IMR-90 (cell line): ENCODE results near the gene HCN2. TPM values are rescaled to one million over a fixed set of nuclear protein-coding genes. Genes with fewer than 3 reads are reported as not detected.

Experiments
- ATAC-seq: fragments of 200-7000 bp; cut with Tn5 transposase; 2 replicates; pipeline ENCODE4 v1.9.1; 2020; ENCODE audit warnings: low read depth, mild to moderate bottlenecking, moderate library complexity
- BruUV-seq: library from RNA; stranded (reverse); fragments of 400-500 nt; replicated peaks from 2 replicates; lab custom pipeline; 2021; lab: Mats Ljungman, UMichigan
- CTCF ChIA-PET: fragments of 300-600 bp; formaldehyde crosslinking; extraction: SDS; loops from one replicate; lab custom pipeline; 2021; ENCODE audit warnings: antibody characterized with exemption; lab: Yijun Ruan, JAX
- POLR2A ChIA-PET: fragments of 300-600 bp; sonication (Branson Sonifier 250); formaldehyde crosslinking; loops from one replicate; lab custom pipeline; 2022; ENCODE audit warnings: antibody characterized with exemption; ENCODE audit not compliant: unreplicated experiment; lab: Charles Lee
- DNase-seq: peaks from one replicate; pipeline ENCODE4 v3.0.0; 2013
- H2AFZ ChIP-seq: replicated peaks from 2 replicates; pipeline ENCODE3; 2013; ENCODE audit warnings: low read length, mild to moderate bottlenecking; ENCODE audit not compliant: poor library complexity
- H2AK5ac ChIP-seq: 2 replicates; pipeline ENCODE4 v1.6.1; 2013; ENCODE audit warnings: low read depth, low read length, inconsistent platforms
- H2AK9ac ChIP-seq: replicated peaks from 2 replicates; pipeline ENCODE3; 2013; ENCODE audit warnings: mild to moderate bottlenecking, low read depth, low read length, moderate library complexity; ENCODE audit not compliant: poor library complexity
- H2BK120ac ChIP-seq: 2 replicates; pipeline ENCODE4 v1.6.1; 2013; ENCODE audit warnings: low read depth, low read length, inconsistent platforms
- H2BK15ac ChIP-seq: 3 replicates; pipeline ENCODE4 v1.6.1; 2013; ENCODE audit warnings: low read depth, low read length, inconsistent platforms
- H2BK20ac ChIP-seq: 2 replicates; pipeline ENCODE4 v1.6.1; 2013; ENCODE audit warnings: low read depth, mild to moderate bottlenecking, inconsistent platforms, low read length, moderate library complexity
- H2BK5ac ChIP-seq: 2 replicates; pipeline ENCODE4 v1.6.1; 2013; ENCODE audit warnings: mild to moderate bottlenecking, low read depth, low read length, inconsistent platforms; ENCODE audit not compliant: poor library complexity, severe bottlenecking
- H3K14ac ChIP-seq: replicated peaks from 2 replicates; pipeline ENCODE4 v1.6.1; 2013; ENCODE audit warnings: low read depth, low read length, inconsistent platforms
- H3K18ac ChIP-seq: 2 replicates; pipeline ENCODE4 v1.6.1; 2013; ENCODE audit warnings: low read depth, low read length, control low read depth
- H3K23ac ChIP-seq: 2 replicates; pipeline ENCODE4 v1.6.1; 2013; ENCODE audit warnings: low read depth, low read length, inconsistent platforms
- H3K27ac ChIP-seq: 2 replicates; pipeline ENCODE4 v1.5.1; 2013; ENCODE audit warnings: mild to moderate bottlenecking, control low read depth, low read length; ENCODE audit not compliant: insufficient read depth
- H3K27me3 ChIP-seq: 2 replicates; pipeline ENCODE4 v1.6.1; 2013; ENCODE audit warnings: low read length; ENCODE audit not compliant: control insufficient read depth, insufficient read depth
- H3K36me3 ChIP-seq: 2 replicates; pipeline ENCODE4 v1.6.1; 2013; ENCODE audit warnings: low read length, mixed read lengths; ENCODE audit not compliant: control insufficient read depth, insufficient read depth
- H3K4ac ChIP-seq: 2 replicates; pipeline ENCODE4 v1.6.1; 2013; ENCODE audit warnings: low read depth, low read length, inconsistent platforms
- H3K4me1 ChIP-seq: 2 replicates; pipeline ENCODE4 v1.6.1; 2013; ENCODE audit warnings: low read length, mixed read lengths; ENCODE audit not compliant: control insufficient read depth, insufficient read depth
- H3K4me2 ChIP-seq: 2 replicates; pipeline ENCODE4 v1.6.1; 2013; ENCODE audit warnings: low read depth, mild to moderate bottlenecking, control low read depth, low read length, moderate library complexity
- H3K4me3 ChIP-seq: 2 replicates; pipeline ENCODE4 v1.5.1; 2013; ENCODE audit warnings: low read depth, mild to moderate bottlenecking, control low read depth, low read length, moderate library complexity; ENCODE audit not compliant: insufficient read depth
- H3K56ac ChIP-seq: 2 replicates; pipeline ENCODE4 v1.6.1; 2013; ENCODE audit warnings: low read length, inconsistent platforms; ENCODE audit not compliant: insufficient read depth; ENCODE audit errors: extremely low read depth
- H3K79me1 ChIP-seq, 2 experiments: 2 replicates each; pipeline ENCODE4 v1.6.1; 2013; ENCODE audit warnings: low read length in 2 of 2, inconsistent platforms in 1 of 2, low read depth in 1 of 2
- H3K9ac ChIP-seq: 2 replicates; pipeline ENCODE4 v1.6.1; 2013; ENCODE audit warnings: low read depth, low read length, control low read depth
- H3K9me1 ChIP-seq: 2 replicates; pipeline ENCODE4 v1.6.1; 2013; ENCODE audit warnings: low read length, inconsistent platforms; ENCODE audit not compliant: insufficient read depth
- H3K9me3 ChIP-seq: 2 replicates; pipeline ENCODE4 v1.6.1; 2013; ENCODE audit warnings: low read length; ENCODE audit not compliant: control insufficient read depth, insufficient read depth
- H4K20me1 ChIP-seq: 2 replicates; pipeline ENCODE4 v1.6.1; 2013; ENCODE audit warnings: low read length, inconsistent platforms; ENCODE audit not compliant: insufficient read depth
- H4K5ac ChIP-seq: 2 replicates; pipeline ENCODE4 v1.6.1; 2013; ENCODE audit warnings: mild to moderate bottlenecking, low read depth, low read length, control low read depth
- H4K8ac ChIP-seq, 2 experiments: 2 replicates each; pipeline ENCODE4 v1.6.1; 2013; ENCODE audit warnings: low read depth in 2 of 2, low read length in 2 of 2, control low read depth in 1 of 2, inconsistent platforms in 1 of 2
- H4K91ac ChIP-seq: 2 replicates; pipeline ENCODE4 v1.6.1; 2013; ENCODE audit warnings: low read depth, low read length, inconsistent platforms; ENCODE audit not compliant: insufficient read depth
- CEBPB ChIP-seq: IDR thresholded peaks from 2 replicates; pipeline ENCODE4 v1.6.1; 2012; ENCODE audit warnings: low read depth, low read length, improper control_type of control experiment
- CTCF ChIP-seq: conservative IDR thresholded peaks from 2 replicates; pipeline ENCODE4 v1.5.1; 2012; ENCODE audit warnings: mild to moderate bottlenecking, low read depth, low read length, improper control_type of control experiment
- FOS ChIP-seq: fragments of 150-350 bp; IDR thresholded peaks from 2 replicates; pipeline ENCODE4 v1.6.1; 2016; ENCODE audit warnings: low read depth, low read length
- MAZ ChIP-seq: IDR thresholded peaks from 2 replicates; pipeline ENCODE4 v1.6.1; 2012; ENCODE audit warnings: low read depth, mild to moderate bottlenecking, low read length, improper control_type of control experiment, moderate library complexity, borderline replicate concordance
- POLR2A ChIP-seq: IDR thresholded peaks from 2 replicates; pipeline ENCODE4 v1.6.1; 2012; ENCODE audit warnings: mild to moderate bottlenecking, low read depth, low read length
- RAD21 ChIP-seq: IDR thresholded peaks from 2 replicates; pipeline ENCODE4 v1.6.1; 2012; ENCODE audit warnings: low read length, improper control_type of control experiment
- RCOR1 ChIP-seq: IDR thresholded peaks from 2 replicates; pipeline ENCODE4 v1.6.1; 2012; ENCODE audit warnings: mild to moderate bottlenecking, low read length, improper control_type of control experiment; ENCODE audit not compliant: insufficient replicate concordance
- RFX5 ChIP-seq: IDR thresholded peaks from 2 replicates; pipeline ENCODE4 v1.8.0; 2012; ENCODE audit warnings: low read depth, mild to moderate bottlenecking, low read length, moderate library complexity
- SMC3 ChIP-seq: fragments of 150-350 bp; IDR thresholded peaks from 2 replicates; pipeline ENCODE4 v1.6.1; 2016; ENCODE audit warnings: low read depth, mild to moderate bottlenecking, antibody characterized with exemption, low read length, moderate library complexity
- USF2 ChIP-seq: fragments of 150-350 bp; IDR thresholded peaks from 2 replicates; pipeline ENCODE4 v1.6.1; 2017; ENCODE audit warnings: mild to moderate bottlenecking, antibody characterized with exemption, low read length, low read depth
- WGBS, 2 experiments: methylation state at CpG; one replicate each; pipeline versions ENCODE4 v1.1.5 to v1.1.7; 2013; ENCODE audit warnings: missing lambda C conversion rate in 2 of 2; ENCODE audit not compliant: insufficient read length in 1 of 2; ENCODE audit errors: extremely low coverage in 2 of 2; 5-methylcytosine and 5-hydroxymethylcytosine counted together
- dilution Hi-C: fragments of 300-500 bp; cut with HindIII; formaldehyde crosslinking; loops from one replicate; pipeline ENCODE4 v1.14.3; 2018; ENCODE audit warnings: low sequenced_read_pairs; ENCODE audit not compliant: unreplicated experiment
- in situ Hi-C: fragments of 300-500 bp; cut with MboI; formaldehyde crosslinking; loops from 3 replicates; pipeline ENCODE4 v1.14.3; 2019; ENCODE audit warnings: low sequenced_read_pairs, inconsistent platforms, mixed read lengths
- intact Hi-C: fragments of 100-400 bp; cut with micrococcal nuclease; formaldehyde crosslinking; loops from 2 replicates; pipeline ENCODE4 v1.10.0; 2022
- polyA plus RNA-seq, 3 experiments: library from polyadenylated mRNA; depleted of rRNA; stranded (reverse); fragments of >200 nt; gene quantifications; 2 replicates each; pipeline ENCODE4 v1.2.3, GENCODE V29; 2012; ENCODE audit warnings: low replicate concordance in 1 of 3
- total RNA-seq: library from RNA; depleted of rRNA; stranded (reverse); fragments of >200 nt; gene quantifications from 2 replicates; pipeline ENCODE4 v1.2.3, GENCODE V29; 2012

The HCN2 gene
- total and polyA plus RNA-seq, 2 of the 4 experiments (the other 2 are of a cell fraction) = 0.72 to 2.6 TPM

GRCh38 chr19:584240-585001, 5.3 kb upstream of the HCN2 start:
- Histone ChIP-seq H2AK5ac (no peak overlapping the region; the same call in 1 of the 2 replicates), H3K4me1 (peaks cover 7% of the 10 kb centered on the region), H2AK9ac (peak overlapping the region; percentile 85), H3K9me1 (no peaks in the 10 kb centered on the region), H4K20me1 (peaks cover 52% of the 10 kb centered on the region), H2BK15ac (no peak overlapping the region), H3K14ac (no peak overlapping the region), H3K4me2 (no peak overlapping the region), H4K5ac (no peak overlapping the region), H3K18ac (no peak overlapping the region), H3K79me1 (peaks cover 0 to 13% of the 10 kb centered on the region in 2 experiments; a peak in 1 of 4 replicates), H3K4ac (no peak overlapping the region), H3K23ac (no peak overlapping the region), H4K8ac (no peak overlapping the region), H3K4me3 (no peak overlapping the region), H3K27ac (no peak overlapping the region), H2AFZ (peak overlapping the region; percentile 78), H3K27me3 (peaks cover 5% of the 10 kb centered on the region), H3K9me3 (no peaks in the 10 kb centered on the region), H2BK120ac (no peak overlapping the region), H3K56ac (no peak overlapping the region), H2BK20ac (no peak overlapping the region), H4K91ac (no peak overlapping the region), H3K9ac (no peak overlapping the region), H3K36me3 (peaks cover 22% of the 10 kb centered on the region; the same call in 1 of the 2 replicates), H2BK5ac (no peak overlapping the region)
- BruUV-seq = no TSS peak
- POLR2A ChIA-PET = no interaction called here
- TF ChIP-seq FOS = no peak
- TF ChIP-seq SMC3 = peak; percentile 67
- no peak for TF ChIP-seq RCOR1
- TF ChIP-seq RFX5 = no peak
- peak; percentile 85 for TF ChIP-seq CTCF
- TF ChIP-seq CEBPB = no peak
- TF ChIP-seq USF2 = no peak
- peak; percentile 92 for TF ChIP-seq MAZ
- no peak for TF ChIP-seq POLR2A
- peak; percentile 83 for TF ChIP-seq RAD21
- 29% methylated on average over 19 of the region's 38 CpGs; no CpG with 5 or more reads in 1 of the 2 experiments for WGBS, 2 experiments
- in situ Hi-C loops = loop anchor here (5.0 kb wide), 1 partner anchor 148 kb away; no protein-coding TSS in a partner anchor
- intact Hi-C loops = loop anchor here (1.0 to 2.0 kb wide), 2 partner anchors 78 to 150 kb away; partner anchors contain the start of gene RNF126
- dilution Hi-C loops = no loop called here
- ATAC-seq (peak; percentile 52), DNase-seq (peak; percentile 27)
- CTCF ChIA-PET = interaction anchor here (0.6 kb wide), 2 partner anchors 16 to 71 kb away, joined by 4 read pairs; no protein-coding TSS in a partner anchor
